ENCODE measurements around the gene ADORA1.

ADORA1 gene

GRCh38 chr1:203135636-203136305, 8.2 kb downstream of the ADORA1 start:
- H3K4me1 ChIP-seq (ENCODE audit: control insufficient read depth, insufficient read depth, low read length, poor library complexity, severe bottlenecking): peaks cover 37% of the 10 kb centered on the region
- H3K27ac ChIP-seq (ENCODE audit: low read depth, low read length, severe bottlenecking): no peak overlapping the region
- H3K36me3 ChIP-seq (ENCODE audit: control insufficient read depth, insufficient read depth, low read length): peaks cover 22% of the 10 kb centered on the region
- no peaks in the 10 kb centered on the region for H3K9me3 ChIP-seq (ENCODE audit: control insufficient read depth, low read length)
- no peak overlapping the region for H3K4me3 ChIP-seq (ENCODE audit: extremely low read depth, insufficient read depth, low read length, poor library complexity, severe bottlenecking)
- 87% methylated on average over 3 to 4 of the region's 8 CpGs for WGBS, 2 experiments (ENCODE audit: insufficient coverage in 2 of 2)

GRCh38 chr1:203136409-203137042, 9.0 kb downstream of the ADORA1 start:
- H3K9me3 ChIP-seq (ENCODE audit: control insufficient read depth, low read length): no peaks in the 10 kb centered on the region
- H3K4me1 ChIP-seq (ENCODE audit: control insufficient read depth, insufficient read depth, low read length, poor library complexity, severe bottlenecking): peaks cover 42% of the 10 kb centered on the region
- no CpG with 5 or more reads among the region's 1 CpG for WGBS, 2 experiments (ENCODE audit: insufficient coverage in 2 of 2)
- H3K27ac ChIP-seq (ENCODE audit: low read depth, low read length, severe bottlenecking): no peak overlapping the region
- peaks cover 23% of the 10 kb centered on the region for H3K36me3 ChIP-seq (ENCODE audit: control insufficient read depth, insufficient read depth, low read length)
- H3K4me3 ChIP-seq (ENCODE audit: extremely low read depth, insufficient read depth, low read length, poor library complexity, severe bottlenecking): no peak overlapping the region

GRCh38 chr1:203137324-203137723, 9.8 kb downstream of the ADORA1 start:
- H3K9me3 ChIP-seq (ENCODE audit: control insufficient read depth, low read length): no peaks in the 10 kb centered on the region
- WGBS, 2 experiments (ENCODE audit: insufficient coverage in 2 of 2): 91 to 98% methylated on average over 3 to 4 of the region's 4 CpGs

GRCh38 chr1:203138066-203138465, 10.5 kb downstream of the ADORA1 start:
- no peak overlapping the region for H3K27ac ChIP-seq (ENCODE audit: low read depth, low read length, severe bottlenecking)
- no peak overlapping the region for H3K4me3 ChIP-seq (ENCODE audit: extremely low read depth, insufficient read depth, low read length, poor library complexity, severe bottlenecking)
- 92 to 94% methylated on average over 3 of the region's 3 CpGs for WGBS, 2 experiments (ENCODE audit: insufficient coverage in 2 of 2)
- no peaks in the 10 kb centered on the region for H3K9me3 ChIP-seq (ENCODE audit: control insufficient read depth, low read length)
- H3K36me3 ChIP-seq (ENCODE audit: control insufficient read depth, insufficient read depth, low read length): peaks cover 32% of the 10 kb centered on the region
- peaks cover 44% of the 10 kb centered on the region for H3K4me1 ChIP-seq (ENCODE audit: control insufficient read depth, insufficient read depth, low read length, poor library complexity, severe bottlenecking)

More at GRCh38 chr1:203137324-203137723, 9.8 kb downstream of the ADORA1 start:
- no peak overlapping the region for H3K4me3 ChIP-seq (ENCODE audit: extremely low read depth, insufficient read depth, low read length, poor library complexity, severe bottlenecking)
- peaks cover 27% of the 10 kb centered on the region for H3K36me3 ChIP-seq (ENCODE audit: control insufficient read depth, insufficient read depth, low read length)
- H3K4me1 ChIP-seq (ENCODE audit: control insufficient read depth, insufficient read depth, low read length, poor library complexity, severe bottlenecking): peaks cover 42% of the 10 kb centered on the region
- no peak overlapping the region for H3K27ac ChIP-seq (ENCODE audit: low read depth, low read length, severe bottlenecking)

- no peak overlapping the region for H3K4me3 ChIP-seq (ENCODE audit: extremely low read depth, insufficient read depth, low read length, poor library complexity, severe bottlenecking)
- H3K4me1 ChIP-seq (ENCODE audit: control insufficient read depth, insufficient read depth, low read length, poor library complexity, severe bottlenecking): peaks cover 38% of the 10 kb centered on the region
- 94 to 100% methylated on average over 2 to 5 of the region's 8 CpGs for WGBS, 2 experiments (ENCODE audit: insufficient coverage in 2 of 2)
- no peak overlapping the region for H3K27ac ChIP-seq (ENCODE audit: low read depth, low read length, severe bottlenecking)
- peaks cover 34% of the 10 kb centered on the region for H3K36me3 ChIP-seq (ENCODE audit: control insufficient read depth, insufficient read depth, low read length)
- no peaks in the 10 kb centered on the region for H3K9me3 ChIP-seq (ENCODE audit: control insufficient read depth, low read length)
Observed at GRCh38 chr1:203139976-203140475, 12.5 kb downstream of the ADORA1 start.

GRCh38 chr1:203140743-203141520, 13.4 kb downstream of the ADORA1 start:
- Histone ChIP-seq H3K36me3 (ENCODE audit: control insufficient read depth, insufficient read depth, low read length) (peaks cover 31% of the 10 kb centered on the region), H3K27ac (ENCODE audit: low read depth, low read length, severe bottlenecking) (peak overlapping the region; percentile 74), H3K9me3 (ENCODE audit: control insufficient read depth, low read length) (no peaks in the 10 kb centered on the region), H3K4me1 (ENCODE audit: control insufficient read depth, insufficient read depth, low read length, poor library complexity, severe bottlenecking) (peaks cover 44% of the 10 kb centered on the region), H3K4me3 (ENCODE audit: extremely low read depth, insufficient read depth, low read length, poor library complexity, severe bottlenecking) (no peak overlapping the region)
- WGBS, 2 experiments (ENCODE audit: insufficient coverage in 2 of 2): 71 to 73% methylated on average over 3 to 5 of the region's 5 CpGs

- 100% methylated on average over 2 to 3 of the region's 6 CpGs for WGBS, 2 experiments (ENCODE audit: insufficient coverage in 2 of 2)
- H3K27ac ChIP-seq (ENCODE audit: low read depth, low read length, severe bottlenecking): no peak overlapping the region
- H3K36me3 ChIP-seq (ENCODE audit: control insufficient read depth, insufficient read depth, low read length): peaks cover 29% of the 10 kb centered on the region
- no peaks in the 10 kb centered on the region for H3K9me3 ChIP-seq (ENCODE audit: control insufficient read depth, low read length)
- peaks cover 48% of the 10 kb centered on the region for H3K4me1 ChIP-seq (ENCODE audit: control insufficient read depth, insufficient read depth, low read length, poor library complexity, severe bottlenecking)
- H3K4me3 ChIP-seq (ENCODE audit: extremely low read depth, insufficient read depth, low read length, poor library complexity, severe bottlenecking): no peak overlapping the region
Observed at GRCh38 chr1:203142124-203142523, 14.6 kb downstream of the ADORA1 start.

GRCh38 chr1:203142684-203143408, 15.3 kb downstream of the ADORA1 start:
- H3K27ac ChIP-seq (ENCODE audit: low read depth, low read length, severe bottlenecking): no peak overlapping the region
- peaks cover 54% of the 10 kb centered on the region for H3K4me1 ChIP-seq (ENCODE audit: control insufficient read depth, insufficient read depth, low read length, poor library complexity, severe bottlenecking)
- no peak overlapping the region for H3K4me3 ChIP-seq (ENCODE audit: extremely low read depth, insufficient read depth, low read length, poor library complexity, severe bottlenecking)
- WGBS, 2 experiments (ENCODE audit: insufficient coverage in 2 of 2): 86 to 100% methylated on average over 1 to 2 of the region's 5 CpGs
- H3K9me3 ChIP-seq (ENCODE audit: control insufficient read depth, low read length): no peaks in the 10 kb centered on the region
- H3K36me3 ChIP-seq (ENCODE audit: control insufficient read depth, insufficient read depth, low read length): peaks cover 26% of the 10 kb centered on the region

- Histone ChIP-seq H3K9me3 (ENCODE audit: control insufficient read depth, low read length) (no peaks in the 10 kb centered on the region), H3K4me3 (ENCODE audit: extremely low read depth, insufficient read depth, low read length, poor library complexity, severe bottlenecking) (no peak overlapping the region), H3K36me3 (ENCODE audit: control insufficient read depth, insufficient read depth, low read length) (peaks cover 26% of the 10 kb centered on the region), H3K27ac (ENCODE audit: low read depth, low read length, severe bottlenecking) (no peak overlapping the region), H3K4me1 (ENCODE audit: control insufficient read depth, insufficient read depth, low read length, poor library complexity, severe bottlenecking) (peaks cover 54% of the 10 kb centered on the region)
- 90 to 96% methylated on average over 3 to 5 of the region's 11 CpGs for WGBS, 2 experiments (ENCODE audit: insufficient coverage in 2 of 2)
Observed at GRCh38 chr1:203143641-203144040, 16.1 kb downstream of the ADORA1 start.

- H3K4me1 ChIP-seq (ENCODE audit: control insufficient read depth, insufficient read depth, low read length, poor library complexity, severe bottlenecking): peaks cover 61% of the 10 kb centered on the region
- peak overlapping the region; percentile 29 for H3K27ac ChIP-seq (ENCODE audit: low read depth, low read length, severe bottlenecking)
- peaks cover 26% of the 10 kb centered on the region for H3K36me3 ChIP-seq (ENCODE audit: control insufficient read depth, insufficient read depth, low read length)
- no peaks in the 10 kb centered on the region for H3K9me3 ChIP-seq (ENCODE audit: control insufficient read depth, low read length)
- H3K4me3 ChIP-seq (ENCODE audit: extremely low read depth, insufficient read depth, low read length, poor library complexity, severe bottlenecking): no peak overlapping the region
- 64 to 79% methylated on average over 3 of the region's 6 CpGs for WGBS, 2 experiments (ENCODE audit: insufficient coverage in 2 of 2)
Observed at GRCh38 chr1:203144661-203145060, 17.1 kb downstream of the ADORA1 start.

Measured in mesodermal cell (in vitro differentiated cells).